Heart right ventricle (tissue), 16 donors: ENCODE results near the gene LRRTM4. TPM values are rescaled to one million over a fixed set of nuclear protein-coding genes. Genes with fewer than 3 reads are reported as not detected.

ENCODE experiments used
- ATAC-seq, 8 donors: fragments of 200-7000 bp; cut with Tn5 transposase; one replicate each; pipeline ENCODE4 v1.9.1; 2020; ENCODE audit warnings: mild to moderate bottlenecking in 8 of 8, moderate library complexity in 8 of 8, moderate number of reproducible peaks in 1 of 8
- DNase-seq, 2 donors: peaks; one replicate each; pipeline ENCODE4 v3.0.0-alpha.2; 2020
- H3K27ac ChIP-seq, 10 donors: fragments of 200-600 bp; sonication (generic) in 2 of 10; one replicate each; pipeline versions ENCODE4 v1.5.0 to v1.8.0; 2020 to 2022; ENCODE audit warnings: mild to moderate bottlenecking in 3 of 10
- H3K27me3 ChIP-seq, 7 donors: fragments of 200-600 bp; one replicate each; pipeline ENCODE4 v1.8.0; 2021 to 2022; ENCODE audit warnings: mild to moderate bottlenecking in 2 of 7
- H3K36me3 ChIP-seq, 9 donors: fragments of 200-600 bp; sonication (generic) in 1 of 9; one replicate each; pipeline versions ENCODE4 v1.5.0 to v1.8.0; 2020 to 2022; ENCODE audit warnings: mild to moderate bottlenecking in 2 of 9
- H3K4me1 ChIP-seq, 9 donors: fragments of 200-600 bp; sonication (generic) in 1 of 9; one replicate each; pipeline versions ENCODE4 v1.5.0 to v1.8.0; 2020 to 2022; ENCODE audit warnings: mild to moderate bottlenecking in 4 of 9
- H3K4me3 ChIP-seq, 10 donors: fragments of 200-600 bp; sonication (generic) in 2 of 10; one replicate each; pipeline versions ENCODE4 v1.5.0 to v1.8.0; 2020 to 2022; ENCODE audit warnings: mild to moderate bottlenecking in 7 of 10, moderate library complexity in 2 of 10
- H3K9me3 ChIP-seq, 11 donors: fragments of 200-600 bp in 10 of 11; sonication (generic) in 2 of 11; one replicate each; pipeline versions ENCODE4 v1.5.0 to v1.8.0; 2013 to 2022; ENCODE audit warnings: mild to moderate bottlenecking in 2 of 11, control low read depth in 1 of 11, moderate library complexity in 1 of 11
- WGBS, 2 donors: extraction: QIAGEN DNeasy Blood & Tissue Kit; methylation state at CpG; one replicate each; pipeline ENCODE4 v1.1.7; 2013; ENCODE audit warnings: inconsistent platforms in 1 of 2; 5-methylcytosine and 5-hydroxymethylcytosine counted together
- intact Hi-C, 10 donors: fragments of 100-400 bp; cut with DNase I; formaldehyde crosslinking; loops; one replicate each; pipeline versions ENCODE4 v1.11.1 to v1.14.2; 2022
- polyA plus RNA-seq, 2 donors: library from polyadenylated mRNA; stranded (reverse); fragments of 200-250 nt; gene quantifications; one replicate each; pipeline ENCODE4 v1.2.3, GENCODE V29; 2013
- total RNA-seq, 10 donors: library from RNA; stranded (reverse); fragmentation: NEBNext Ultra II Directional in 3 of 10; extraction: Animal tissue kit (Norgen Biotek cat#: 25700) in 3 of 10; gene quantifications; one replicate each; pipeline versions ENCODE4 v1.2.1 to v1.2.4, GENCODE V29; 2021 to 2023
- TF ChIP-seq, protein P1 (sequence below), 9 donors: fragments of 200-600 bp; sonication (generic) in 2 of 9; IDR thresholded peaks; one replicate each; pipeline versions ENCODE4 v1.5.0 to v1.8.0; 2021 to 2022; ENCODE audit warnings: antibody characterized with exemption in 9 of 9, mild to moderate bottlenecking in 5 of 9, moderate library complexity in 1 of 9
- donor health status: Arrhythmogenic right ventricular cardiomyopathy.
- donor health status: ischemic (EF 13 %, LVEDD 7.1; RV severe dilation, severe dysfunction).
- donor health status: healthy with polysubstance abuse.
- donor health status: DM: no; HTN: yes; CAD: no.
- donor health status: DM: no; HTN: no; CAD: no.
- donor health status: ischemic (EF 25% LVEDD 6.9; RV normal size, moderate dysfunction).
- donor health status: ischemic (EF 25% LVEDD 5.7; RV mildly dilated, moderate dysfunction).
- donor health status: healthy.
- donor health status: DM: yes; HTN: yes; CAD: no.
- donor health status: Ischemic cardiomyopathy.
- donor health status: ischemic (EF 35%, LVEDD 5.7; RV mildly dilated, moderate dysfunction).
- donor health status: nonischemic (EF 11% LVEDD 7.7; RV severe dilation, severe dysfunction).
- donor health status: DM: yes; HTN: yes; CAD: no.
- donor health status: PGD.
- donor health status: ischemic (EF 29% LVEDD 5.4; RV normal size, mild dysfunction).
- donor health status: nonischemic (EF 23%, LVEDD 6.1; RV moderate dilation, normal function).

The LRRTM4 gene
- total and polyA plus RNA-seq, 12 donors, result 0.11 to 2.2 (median 0.98) TPM

DNA sequence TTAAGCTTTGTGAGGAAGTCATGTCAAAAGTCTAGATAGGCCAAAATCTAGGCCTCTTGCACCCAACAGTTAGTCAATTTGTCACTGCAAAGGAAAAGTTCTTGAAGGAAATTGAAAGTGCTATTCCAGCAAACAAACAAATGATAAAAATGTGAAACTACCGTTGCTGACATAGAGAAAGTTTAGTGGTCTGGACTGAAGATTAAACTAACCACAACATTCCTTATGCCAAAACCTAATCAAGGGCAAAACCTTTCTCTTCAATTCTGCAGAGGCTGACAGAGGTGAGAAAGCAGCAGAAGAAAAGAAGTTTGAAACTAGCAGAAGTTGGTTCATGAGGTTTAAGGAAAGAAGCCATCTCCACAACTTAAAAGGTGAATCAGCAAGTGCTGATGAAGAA lies 44.0 kb upstream of the LRRTM4 start:
- H3K9me3 ChIP-seq, result peaks cover 0 to 4% (median 0%) of the 10 kb centered on the region in 11 donors
- WGBS, 2 donors, result 47 to 60% methylated on average over 1 of the region's 1 CpG
- H3K27ac ChIP-seq, result no peak overlapping the region
- no peaks in the 10 kb centered on the region for H3K36me3 ChIP-seq
- TF ChIP-seq, protein P1, sequence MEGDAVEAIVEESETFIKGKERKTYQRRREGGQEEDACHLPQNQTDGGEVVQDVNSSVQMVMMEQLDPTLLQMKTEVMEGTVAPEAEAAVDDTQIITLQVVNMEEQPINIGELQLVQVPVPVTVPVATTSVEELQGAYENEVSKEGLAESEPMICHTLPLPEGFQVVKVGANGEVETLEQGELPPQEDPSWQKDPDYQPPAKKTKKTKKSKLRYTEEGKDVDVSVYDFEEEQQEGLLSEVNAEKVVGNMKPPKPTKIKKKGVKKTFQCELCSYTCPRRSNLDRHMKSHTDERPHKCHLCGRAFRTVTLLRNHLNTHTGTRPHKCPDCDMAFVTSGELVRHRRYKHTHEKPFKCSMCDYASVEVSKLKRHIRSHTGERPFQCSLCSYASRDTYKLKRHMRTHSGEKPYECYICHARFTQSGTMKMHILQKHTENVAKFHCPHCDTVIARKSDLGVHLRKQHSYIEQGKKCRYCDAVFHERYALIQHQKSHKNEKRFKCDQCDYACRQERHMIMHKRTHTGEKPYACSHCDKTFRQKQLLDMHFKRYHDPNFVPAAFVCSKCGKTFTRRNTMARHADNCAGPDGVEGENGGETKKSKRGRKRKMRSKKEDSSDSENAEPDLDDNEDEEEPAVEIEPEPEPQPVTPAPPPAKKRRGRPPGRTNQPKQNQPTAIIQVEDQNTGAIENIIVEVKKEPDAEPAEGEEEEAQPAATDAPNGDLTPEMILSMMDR (IDR thresholded peaks at IDR 0.05), result no peak
- no peak for ATAC-seq
- H3K27me3 ChIP-seq, result no peaks in the 10 kb centered on the region
- H3K4me3 ChIP-seq, result no peak overlapping the region
- intact Hi-C loops, result no loop called here
- no peaks in the 10 kb centered on the region for H3K4me1 ChIP-seq
- DNase-seq, result no peak

DNA sequence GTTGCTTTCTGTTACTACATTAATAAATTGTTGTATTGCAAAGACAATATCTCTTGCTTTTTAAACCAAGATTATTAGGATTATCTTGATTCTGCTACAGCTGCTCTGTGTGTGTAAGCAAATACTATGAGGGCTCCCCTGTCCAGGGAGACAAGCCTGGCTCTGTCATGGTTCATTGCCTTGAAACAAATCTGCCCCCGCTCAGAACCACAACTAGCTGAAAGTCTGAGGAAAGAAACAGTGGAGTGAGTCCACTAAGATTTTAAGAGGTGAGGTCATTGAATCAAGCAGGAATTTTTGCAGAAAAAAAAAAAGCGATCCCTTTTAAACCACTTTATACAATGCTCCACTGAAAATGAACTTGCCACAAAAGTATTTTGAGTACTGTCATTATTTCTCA lies 30.8 kb upstream of the LRRTM4 start:
- no peaks in the 10 kb centered on the region for H3K4me1 ChIP-seq
- 70 to 79% methylated on average over 2 of the region's 2 CpGs for WGBS, 2 donors
- TF ChIP-seq, protein P1 (IDR thresholded peaks at IDR 0.05), result no peak
- peaks cover 0 to 24% (median 0%) of the 10 kb centered on the region in 11 donors for H3K9me3 ChIP-seq
- no peaks in the 10 kb centered on the region for H3K27me3 ChIP-seq
- ATAC-seq, result no peak
- no peak overlapping the region for H3K4me3 ChIP-seq
- H3K36me3 ChIP-seq, result no peaks in the 10 kb centered on the region
- no peak for DNase-seq
- intact Hi-C loops, result no loop called here
- no peak overlapping the region for H3K27ac ChIP-seq

DNA sequence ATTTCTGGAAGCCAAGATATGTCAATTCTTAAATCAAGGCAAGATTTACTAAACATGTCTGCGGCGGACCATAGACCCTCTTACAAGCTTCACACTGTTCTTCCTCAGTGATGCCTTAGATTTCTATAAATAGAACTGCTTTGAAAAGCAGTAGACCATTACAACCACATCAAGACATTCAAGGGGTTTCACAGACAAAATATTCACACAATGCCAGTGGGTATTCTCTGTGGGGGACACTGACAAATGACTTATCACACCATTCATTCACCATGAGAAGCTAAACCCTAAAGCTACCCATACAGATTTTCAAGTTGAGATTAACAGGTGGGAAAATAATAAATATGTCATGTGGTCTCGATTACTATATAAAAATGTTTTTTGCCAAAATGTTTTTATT lies 15.9 kb upstream of the LRRTM4 start:
- Histone ChIP-seq H3K36me3 (no peaks in the 10 kb centered on the region), H3K27me3 (no peaks in the 10 kb centered on the region), H3K4me1 (no peaks in the 10 kb centered on the region), H3K9me3 (peaks cover 0 to 23% (median 0%) of the 10 kb centered on the region in 11 donors), H3K27ac (no peak overlapping the region), H3K4me3 (no peak overlapping the region)
- intact Hi-C loops, result no loop called here
- whole genome bisulfite sequencing, 2 donors, result 86 to 88% methylated on average over 3 of the region's 3 CpGs
- no peak for DNase-seq
- TF ChIP-seq, protein P1 (IDR thresholded peaks at IDR 0.05), result no peak
- no peak for ATAC-seq

DNA sequence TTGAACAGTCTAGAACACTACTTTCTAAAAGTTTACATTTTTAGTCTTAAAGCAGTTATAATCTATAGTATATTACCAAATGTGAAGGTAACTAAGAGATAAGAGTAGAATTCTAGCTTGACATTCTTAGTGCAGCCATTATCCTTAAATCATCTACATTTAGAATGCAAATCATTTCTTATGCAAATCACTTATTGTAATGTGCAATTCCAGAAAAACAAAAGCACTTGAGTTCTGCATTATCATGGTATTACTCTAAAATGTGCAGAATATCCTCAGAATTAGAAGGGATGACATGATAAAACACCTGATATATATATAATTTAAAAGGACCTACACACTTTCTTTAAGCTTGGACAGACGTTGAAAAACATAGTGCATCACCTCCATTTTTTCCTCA lies 712 bp upstream of the LRRTM4 start:
- DNase-seq, result no peak
- intact Hi-C loops, result loop anchor here in 7 of 10 donors (5.0 to 10.0 kb wide), 6 partner anchors 76 to 568 kb away; no protein-coding TSS in a partner anchor
- H3K27ac ChIP-seq, result no peak overlapping the region
- H3K36me3 ChIP-seq, result no peaks in the 10 kb centered on the region
- H3K27me3 ChIP-seq, result peaks cover 0 to 5% (median 0%) of the 10 kb centered on the region in 7 donors
- TF ChIP-seq, protein P1 (IDR thresholded peaks at IDR 0.05), result no peak
- no peak for ATAC-seq
- no peaks in the 10 kb centered on the region for H3K9me3 ChIP-seq
- 70 to 76% methylated on average over 1 of the region's 1 CpG for WGBS, 2 donors
- peaks cover 0 to 10% (median 0%) of the 10 kb centered on the region in 9 donors for H3K4me1 ChIP-seq
- no peak overlapping the region for H3K4me3 ChIP-seq
